Measurements from ENCODE around the gene SPATC1L.
"Not testable (repeated sequence)": the region's sequence is repeated elsewhere in the genome, so short reads cannot be mapped to it uniquely, and the experiment has no call there.

Gene SPATC1L

DNA sequence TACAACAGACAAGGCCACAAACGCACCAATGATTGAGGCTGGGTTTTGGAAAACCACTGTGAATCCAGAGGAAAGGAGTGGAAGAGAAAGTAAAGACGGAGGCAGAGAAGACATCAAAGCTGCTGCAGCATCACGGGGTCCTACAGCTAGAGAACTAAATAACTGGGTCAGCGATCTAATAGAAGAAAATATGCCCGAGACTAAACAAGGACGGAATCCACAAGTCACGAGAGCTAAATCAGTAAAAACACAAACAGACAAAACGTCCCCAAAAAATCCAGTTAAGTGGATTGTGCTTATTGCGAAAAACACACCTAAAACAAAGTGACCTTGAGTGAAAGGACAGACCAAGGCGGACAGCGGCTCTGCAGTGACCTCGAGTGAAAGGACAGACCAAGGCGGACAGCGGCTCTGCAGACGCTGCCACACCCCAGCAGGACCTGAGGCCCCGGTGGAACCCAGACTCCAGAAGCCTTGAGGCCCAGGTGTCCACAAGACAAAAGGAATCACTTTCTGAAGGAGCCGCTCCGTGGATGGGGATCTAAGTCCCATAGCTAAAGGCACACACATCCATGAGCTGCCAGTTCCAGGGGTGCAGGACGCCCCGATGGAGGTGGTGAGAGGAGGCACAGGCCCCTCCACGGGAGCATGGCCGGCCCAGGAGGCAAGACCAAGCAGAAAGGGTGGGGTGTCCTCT is 34.9 kb downstream of the SPATC1L start:
- DNase-seq: no peak

DNA sequence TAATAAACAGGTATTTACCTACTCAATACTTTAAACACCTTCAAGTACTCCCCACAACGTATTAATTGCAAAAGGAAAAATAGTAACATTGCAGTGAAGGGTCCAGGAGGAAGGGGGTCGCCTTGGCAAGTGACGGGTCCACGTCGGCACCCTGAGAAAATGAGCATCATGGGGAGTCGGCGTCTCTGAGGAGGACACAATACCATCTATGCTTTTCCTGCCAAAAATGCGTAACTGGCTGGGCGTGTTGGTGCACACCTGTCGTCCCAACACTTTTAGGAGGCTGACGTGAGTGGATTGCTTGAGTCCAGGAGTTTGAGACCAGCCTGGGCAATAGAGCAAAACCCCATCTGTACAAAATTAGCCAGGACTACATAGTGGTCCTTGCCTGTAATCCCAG is 36.2 kb downstream of the SPATC1L start:
- DNase-seq: no peak

DNA sequence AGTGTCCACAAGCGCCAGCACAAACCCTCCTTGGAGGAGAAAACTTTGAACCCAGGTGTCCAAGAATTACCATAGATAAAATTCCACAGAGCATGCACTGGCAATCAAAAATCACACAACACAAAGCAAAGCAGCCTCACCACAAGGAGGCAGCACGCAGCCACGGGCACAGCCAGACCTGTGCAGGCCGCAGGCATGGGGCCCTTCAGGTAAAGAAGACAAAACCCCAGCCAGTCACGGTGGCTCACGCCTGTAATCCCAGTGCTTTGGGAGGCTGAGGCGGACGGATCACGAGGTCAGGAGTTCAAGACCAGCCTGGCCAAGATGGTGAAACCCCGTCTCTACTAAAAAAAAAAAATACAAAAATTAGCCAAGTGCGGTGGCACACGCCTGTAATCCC is 36.8 kb downstream of the SPATC1L start:
- DNase-seq: peak; percentile 5

DNA sequence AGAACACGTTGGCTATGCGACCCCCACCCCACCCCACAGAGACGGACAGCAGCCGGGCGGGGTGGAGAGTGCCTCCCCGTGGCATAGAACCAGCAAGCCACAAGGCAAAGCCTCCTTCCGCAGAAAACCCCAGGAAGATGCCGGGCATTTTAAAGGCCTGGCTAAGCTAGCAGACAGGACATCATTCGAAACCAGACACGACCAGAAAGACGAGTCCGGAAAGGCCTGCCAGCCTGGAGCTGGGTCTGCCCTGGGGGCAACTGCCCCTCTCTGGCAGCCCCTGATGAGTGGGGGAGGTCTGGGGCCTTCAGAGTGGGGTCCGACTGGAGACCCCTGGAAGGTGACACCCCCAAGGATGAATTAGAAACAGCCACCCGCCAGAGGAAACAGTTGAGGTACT is 37.4 kb downstream of the SPATC1L start:
- DNase-seq: no peak

DNA sequence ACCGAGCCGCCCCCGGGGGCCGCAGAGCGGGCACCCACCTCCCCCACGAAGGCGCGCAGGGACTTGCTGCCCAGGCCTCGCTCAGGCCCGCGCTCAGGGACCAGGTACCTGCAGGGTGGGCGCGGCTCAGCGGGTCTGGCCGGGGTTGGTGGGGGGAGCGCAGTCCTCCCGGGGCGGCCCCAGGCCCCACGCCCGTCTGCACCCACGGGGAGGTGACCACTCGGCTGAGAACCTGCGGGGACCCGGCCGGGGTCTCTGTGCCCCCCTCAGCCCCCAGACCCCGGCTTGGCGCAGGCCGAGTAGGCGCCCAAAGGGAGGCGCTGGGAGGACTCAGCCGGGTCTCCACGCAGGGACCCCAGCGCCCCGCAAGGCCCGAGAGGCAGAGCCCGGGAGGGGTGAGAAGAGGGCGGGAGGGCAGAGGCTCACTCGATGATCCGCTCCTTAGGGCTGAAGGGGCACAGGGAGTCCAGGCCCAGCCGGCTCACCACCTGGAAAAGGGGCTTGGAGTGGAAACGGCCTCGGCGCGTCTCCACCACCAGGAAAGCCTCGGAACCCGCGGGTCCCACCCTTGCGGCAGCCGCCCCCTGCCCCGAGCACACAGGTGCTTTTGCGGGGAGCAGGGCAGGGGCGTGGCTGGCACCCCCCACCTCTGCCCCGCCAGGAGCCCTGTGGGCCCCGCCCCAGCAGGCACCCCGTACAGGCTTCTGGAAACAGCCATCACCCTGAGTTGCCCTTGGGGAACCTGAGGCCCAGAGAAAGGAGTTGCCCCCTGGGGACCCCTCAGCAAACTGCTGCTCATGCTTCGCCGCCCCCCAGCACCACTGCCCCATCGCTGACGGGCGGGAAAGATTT is 38.2 kb downstream of the SPATC1L start:
- DNase-seq: no peak

DNA sequence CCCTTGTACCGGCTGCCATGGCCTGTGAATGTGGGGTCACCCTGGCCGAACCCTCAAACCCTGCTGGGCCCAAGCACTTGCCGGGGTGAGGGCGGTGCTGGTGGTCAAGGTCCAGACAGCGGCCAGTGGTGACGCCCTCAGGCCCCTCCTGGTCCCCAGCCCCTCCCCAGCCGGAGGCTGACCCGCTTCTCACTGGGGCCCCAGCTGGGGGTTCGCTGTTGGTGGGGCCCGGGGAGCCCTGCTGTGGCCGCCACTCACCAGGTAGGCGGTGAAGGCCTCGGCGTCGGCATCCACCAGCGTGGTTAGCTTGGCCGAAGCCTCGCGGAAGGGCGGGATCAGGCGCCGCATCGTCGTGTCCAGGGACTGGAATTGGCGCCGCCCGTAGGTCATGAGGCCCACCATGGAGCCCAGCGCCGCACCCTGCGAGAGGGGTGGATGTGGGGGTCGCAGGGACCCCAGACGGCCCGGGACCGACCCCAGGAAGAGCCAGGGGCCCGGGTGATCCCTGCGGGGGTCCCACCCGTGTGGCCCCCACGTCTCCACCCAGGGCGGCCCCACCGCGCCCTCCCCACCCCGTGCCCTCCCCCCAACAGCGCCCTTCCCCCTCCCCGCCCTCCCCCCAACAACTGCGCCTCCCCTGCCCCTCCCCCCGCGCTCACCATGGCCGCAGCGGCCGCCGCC is 39.0 kb downstream of the SPATC1L start:
- DNase-seq: no peak

DNA sequence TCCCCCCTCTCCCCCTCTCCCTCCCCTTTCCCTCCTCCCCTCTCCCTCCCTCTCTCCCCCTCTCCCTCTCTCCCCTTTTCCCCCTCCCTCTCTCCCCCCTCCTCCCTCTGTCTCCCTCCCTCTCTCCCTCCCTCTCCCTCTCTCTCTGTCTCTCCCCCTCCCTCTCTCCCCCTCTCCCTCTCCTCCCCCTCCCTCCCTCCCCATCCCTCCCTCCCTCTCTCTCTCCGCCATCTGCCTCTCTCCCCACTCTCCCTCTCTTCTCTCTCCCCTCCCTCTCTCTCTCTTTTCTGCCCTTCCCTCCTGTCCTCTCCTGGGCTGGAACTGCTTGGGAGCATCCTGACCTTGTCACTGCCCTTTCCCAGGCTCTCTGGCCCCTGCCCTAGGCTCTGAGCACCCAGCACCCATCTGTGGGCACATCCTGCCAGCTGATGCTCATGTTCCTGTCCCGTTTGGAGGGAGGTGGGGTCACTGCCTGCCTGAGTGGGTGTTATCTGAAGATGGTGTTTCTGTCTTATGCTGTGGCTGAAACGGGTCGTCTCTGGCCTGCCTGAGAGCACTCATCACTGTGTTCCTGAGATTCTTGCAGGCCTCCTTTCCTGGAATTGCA is 39.7 kb downstream of the SPATC1L start:
- DNase-seq: no peak

DNA sequence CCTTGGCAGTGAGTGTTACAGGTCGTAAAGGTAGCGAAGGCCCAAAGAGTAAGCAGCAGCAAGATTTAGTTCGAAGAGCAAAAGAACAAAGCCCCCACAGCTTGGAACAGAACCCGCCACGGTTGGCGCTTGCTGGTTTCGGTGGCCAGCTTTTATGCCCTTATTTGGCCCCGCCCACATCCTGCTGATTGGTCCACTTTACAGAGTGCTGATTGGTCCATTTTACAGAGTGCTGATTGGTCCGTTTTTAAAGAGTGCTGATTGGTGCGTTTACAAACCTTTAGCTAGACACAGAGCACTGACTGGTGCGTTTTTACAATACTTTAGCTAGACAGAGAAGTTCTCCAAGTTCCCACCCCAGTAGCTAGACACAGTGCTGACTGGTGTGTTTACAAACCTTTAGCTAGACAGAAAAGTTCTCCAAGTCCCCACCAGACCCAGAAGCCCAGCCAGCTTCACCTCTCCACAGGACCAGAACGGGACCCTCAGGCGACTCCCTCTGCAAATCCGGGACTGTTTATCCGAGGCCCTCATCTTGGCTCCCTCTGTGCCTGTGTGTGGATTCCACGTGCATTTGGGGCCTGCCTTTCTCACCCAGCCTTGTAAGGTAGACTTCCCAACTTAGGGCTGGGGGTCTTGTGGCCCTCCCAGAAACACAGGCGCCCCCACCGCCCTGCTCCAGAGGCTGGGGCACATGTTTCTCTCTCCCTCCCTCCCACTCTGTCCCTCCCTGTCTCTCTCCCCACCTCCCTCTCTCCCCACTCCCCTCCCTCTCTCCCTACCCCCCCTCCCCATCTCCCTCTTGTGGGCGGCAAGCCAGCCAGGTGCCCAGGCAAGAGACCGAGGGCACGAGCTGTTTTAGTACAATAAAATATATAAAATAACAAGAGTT is 41.4 kb downstream of the SPATC1L start:
- no peak for DNase-seq

DNA sequence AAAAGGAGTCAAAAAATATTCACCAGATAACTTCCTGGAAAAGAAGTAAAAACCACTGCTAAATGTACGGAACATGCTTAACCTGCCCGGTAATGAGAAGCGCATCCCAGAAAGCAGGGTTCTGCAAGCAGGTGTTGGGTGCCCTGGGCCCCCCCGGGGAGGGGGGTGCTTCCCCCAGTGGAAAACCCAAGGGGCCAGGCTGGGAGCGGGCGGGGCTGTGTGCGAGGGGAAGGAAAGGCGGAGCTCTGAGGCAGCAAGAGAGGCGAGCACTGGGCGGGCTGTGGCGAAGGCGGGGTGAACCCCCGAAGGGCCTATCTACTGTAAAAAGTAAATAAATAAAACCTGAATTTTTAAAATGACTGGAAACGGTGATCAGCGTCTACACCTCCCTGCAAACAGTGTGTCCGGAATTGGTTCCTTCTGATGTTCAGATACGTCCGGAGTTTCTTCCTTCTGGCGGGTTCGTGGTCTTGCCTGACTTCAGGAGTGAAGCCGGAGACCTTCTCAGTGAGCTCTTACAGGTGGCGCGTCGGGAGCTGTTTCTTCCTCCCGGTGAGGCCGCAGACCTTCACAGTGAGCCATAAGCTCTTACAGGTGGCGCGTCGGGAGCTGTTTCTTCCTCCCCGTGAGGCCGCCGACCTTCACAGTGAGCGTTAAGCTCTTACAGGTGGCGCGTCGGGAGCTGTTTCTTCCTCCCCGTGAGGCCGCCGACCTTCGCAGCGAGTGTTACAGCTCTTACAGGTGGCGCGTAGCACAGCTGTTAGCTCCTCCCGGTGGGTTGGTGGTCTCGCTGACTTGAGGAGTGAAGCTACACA is 42.3 kb downstream of the SPATC1L start:
- no peak for DNase-seq

DNA sequence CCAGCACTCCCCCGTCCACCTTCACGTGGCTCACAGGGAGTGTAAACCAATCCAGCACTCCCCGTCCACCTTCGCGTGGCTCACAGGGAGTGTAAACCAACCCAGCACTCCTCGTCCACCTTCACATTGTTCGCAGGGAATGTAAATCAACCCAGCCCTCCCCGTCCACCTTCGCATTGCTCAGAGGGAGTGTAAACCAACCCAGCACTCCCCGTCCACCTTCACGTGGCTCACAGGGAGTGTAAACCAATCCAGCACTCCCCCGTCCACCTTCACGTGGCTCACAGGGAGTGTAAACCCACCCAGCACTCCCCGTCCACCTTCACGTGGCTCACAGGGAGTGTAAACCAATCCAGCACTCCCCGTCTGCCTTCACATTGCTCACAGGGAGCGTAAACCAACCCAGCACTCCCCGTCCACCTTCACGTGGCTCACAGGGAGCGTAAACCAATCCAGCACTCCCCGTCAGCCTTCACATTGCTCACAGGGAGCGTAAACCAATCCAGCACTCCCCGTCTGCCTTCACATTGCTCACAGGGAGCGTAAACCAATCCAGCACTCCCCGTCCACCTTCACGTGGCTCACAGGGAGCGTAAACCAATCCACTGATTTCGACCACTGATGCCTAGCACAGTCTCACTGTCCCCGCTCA is 43.8 kb downstream of the SPATC1L start:
- not testable (repeated sequence) for DNase-seq

DNA sequence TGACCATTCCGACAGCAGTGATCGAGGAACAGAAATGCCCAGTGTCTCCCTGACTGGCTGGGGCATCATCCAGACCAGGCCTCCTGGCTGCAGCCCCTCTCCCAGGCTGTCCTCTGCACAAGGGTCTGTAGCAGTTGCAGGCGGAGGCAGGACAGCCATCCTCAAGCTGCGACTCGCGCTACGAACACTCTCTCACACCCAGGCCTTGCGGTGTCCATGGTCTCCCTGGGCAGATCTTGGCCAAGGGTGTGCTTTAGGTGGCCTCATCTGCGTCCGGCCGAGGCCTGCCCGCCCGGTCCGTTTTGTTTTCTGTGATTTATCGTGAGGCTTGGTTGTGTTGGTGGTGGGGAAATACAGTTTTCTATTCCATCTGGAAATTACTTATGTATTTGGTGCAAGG is 44.6 kb downstream of the SPATC1L start:
- DNase-seq: no peak

DNA sequence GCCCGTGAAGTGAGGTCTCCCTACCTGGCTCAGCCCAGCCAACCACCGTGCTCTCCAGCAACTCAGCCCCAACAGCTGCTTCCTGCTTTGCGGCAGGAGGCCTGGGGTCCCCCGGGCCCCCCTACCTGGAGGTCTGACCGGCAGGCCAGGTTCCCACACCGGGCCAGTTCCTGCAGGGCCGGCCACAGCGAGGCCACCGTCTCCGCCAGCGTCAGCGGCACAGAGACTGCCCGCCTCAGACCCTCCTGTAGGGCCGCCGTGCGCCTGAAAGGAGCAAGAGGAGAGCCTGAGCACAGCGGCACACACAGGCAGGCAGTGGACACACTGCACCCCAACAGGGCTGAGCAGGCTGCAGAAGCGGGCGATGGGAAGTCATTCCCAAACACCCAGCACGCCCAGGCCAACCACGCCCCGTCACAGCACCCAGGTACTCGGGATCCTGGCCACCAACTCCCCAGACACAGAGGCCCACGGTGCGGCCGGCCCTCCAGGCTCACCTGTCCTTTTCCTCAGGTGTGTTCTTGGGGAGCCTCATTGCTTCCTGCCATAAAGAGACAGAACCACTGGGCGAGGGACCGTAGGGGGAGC is 45.8 kb downstream of the SPATC1L start:
- DNase-seq: no peak

DNA sequence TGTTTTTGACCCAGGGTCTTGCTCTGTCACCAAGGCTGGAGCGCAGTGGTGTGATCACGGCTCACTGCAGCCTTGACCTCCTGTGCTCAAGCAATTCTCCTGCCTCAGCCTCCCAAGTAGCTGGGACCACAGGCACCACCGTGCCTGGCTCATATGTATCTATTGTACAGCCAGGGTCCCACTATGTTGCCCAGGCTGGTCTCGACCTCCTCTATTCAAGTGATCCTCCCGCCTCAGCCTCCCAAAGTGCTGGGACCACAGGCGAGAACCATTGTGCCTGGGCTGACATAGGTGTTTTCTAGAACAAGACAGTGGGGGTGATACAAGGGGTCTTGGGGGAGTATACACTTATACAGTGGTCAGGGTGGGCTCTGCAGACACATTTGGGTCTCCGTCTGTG is 46.4 kb downstream of the SPATC1L start:
- no peak for DNase-seq

DNA sequence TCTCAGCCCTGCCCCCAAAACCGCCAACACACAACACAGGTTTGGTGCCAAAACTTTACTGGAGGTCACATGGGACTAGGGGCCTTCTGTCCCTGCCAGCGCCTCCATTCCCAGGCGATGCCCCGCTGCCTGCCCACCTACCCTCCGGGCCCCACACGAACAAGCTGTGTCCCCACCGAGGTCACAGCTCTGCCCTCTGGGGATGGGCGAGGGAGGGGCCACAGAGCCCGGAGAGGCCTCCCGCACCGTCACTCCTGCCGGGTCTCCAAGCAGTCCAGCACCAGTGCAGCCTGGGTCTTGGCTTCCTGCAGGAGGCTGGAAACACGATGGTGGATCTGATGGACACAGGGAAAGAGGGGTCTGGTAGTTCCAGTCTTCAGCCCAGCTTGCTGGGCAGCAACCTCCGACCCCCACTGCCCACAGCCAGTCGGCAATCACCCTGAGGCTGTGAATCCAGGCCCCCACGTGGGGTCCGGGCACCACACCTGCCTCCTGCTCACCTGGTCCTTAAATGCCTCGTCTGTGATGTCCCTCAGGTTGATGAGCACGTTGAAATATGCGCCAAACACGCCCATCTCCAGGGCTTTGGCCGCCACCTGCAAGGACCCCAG is 47.4 kb downstream of the SPATC1L start:
- no peak for DNase-seq

DNA sequence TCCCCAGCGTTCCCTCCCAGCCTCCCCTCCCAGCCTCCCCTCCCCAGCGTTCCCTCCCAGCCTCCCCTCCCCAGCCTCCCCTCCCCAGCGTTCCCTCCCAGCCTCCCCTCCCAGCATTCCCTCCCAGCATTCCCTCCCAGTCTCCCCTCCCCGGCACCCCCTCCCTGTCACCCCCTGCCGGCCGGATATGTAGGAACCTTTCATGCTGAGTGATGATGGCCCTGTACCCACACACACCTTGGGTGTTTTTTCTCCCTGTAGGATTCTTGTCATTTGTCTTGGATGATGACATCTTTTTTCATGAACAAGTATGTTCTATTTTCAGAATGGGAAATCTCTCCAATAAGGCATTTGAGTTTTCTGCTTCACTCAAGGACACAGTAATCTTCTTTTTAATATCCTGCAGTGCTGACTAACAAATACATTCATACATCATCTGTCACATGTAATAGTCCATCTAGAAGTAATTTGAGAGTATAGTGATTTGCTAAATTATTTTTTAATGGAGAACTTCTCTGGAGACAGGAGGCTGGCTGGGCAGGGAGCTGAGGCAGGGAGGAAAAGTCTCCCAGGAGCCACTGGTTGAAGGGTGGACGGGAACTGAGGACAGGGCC is 48.4 kb downstream of the SPATC1L start:
- DNase-seq: no peak

DNA sequence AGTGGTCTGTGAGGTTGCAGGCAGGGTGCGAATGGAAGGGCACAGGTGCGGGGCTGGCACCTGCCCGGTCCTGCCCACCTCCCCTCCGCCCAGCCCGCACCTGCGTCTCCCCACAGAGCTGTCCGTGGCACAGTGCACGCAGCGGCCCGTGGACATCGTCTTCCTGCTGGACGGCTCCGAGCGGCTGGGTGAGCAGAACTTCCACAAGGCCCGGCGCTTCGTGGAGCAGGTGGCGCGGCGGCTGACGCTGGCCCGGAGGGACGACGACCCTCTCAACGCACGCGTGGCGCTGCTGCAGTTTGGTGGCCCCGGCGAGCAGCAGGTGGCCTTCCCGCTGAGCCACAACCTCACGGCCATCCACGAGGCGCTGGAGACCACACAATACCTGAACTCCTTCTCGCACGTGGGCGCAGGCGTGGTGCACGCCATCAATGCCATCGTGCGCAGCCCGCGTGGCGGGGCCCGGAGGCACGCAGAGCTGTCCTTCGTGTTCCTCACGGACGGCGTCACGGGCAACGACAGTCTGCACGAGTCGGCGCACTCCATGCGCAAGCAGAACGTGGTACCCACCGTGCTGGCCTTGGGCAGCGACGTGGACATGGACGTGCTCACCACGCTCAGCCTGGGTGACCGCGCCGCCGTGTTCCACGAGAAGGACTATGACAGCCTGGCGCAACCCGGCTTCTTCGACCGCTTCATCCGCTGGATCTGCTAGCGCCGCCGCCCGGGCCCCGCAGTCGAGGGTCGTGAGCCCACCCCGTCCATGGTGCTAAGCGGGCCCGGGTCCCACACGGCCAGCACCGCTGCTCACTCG is 52.2 kb downstream of the SPATC1L start:
- DNase-seq: no peak

DNA sequence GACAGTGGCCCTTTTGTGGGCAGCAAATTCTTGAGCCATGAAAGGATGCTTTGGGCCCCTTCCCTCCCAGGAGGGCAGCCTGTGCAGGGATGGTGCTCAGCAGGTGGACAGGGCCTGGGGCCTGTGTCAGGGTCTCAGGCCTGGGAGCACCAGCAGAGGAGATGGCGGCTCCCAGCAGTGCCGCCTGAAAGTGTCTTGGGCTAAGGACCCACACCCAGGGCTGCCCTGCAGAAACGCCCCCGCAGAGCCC is 52.7 kb downstream of the SPATC1L start:
- DNase-seq: no peak

DNA sequence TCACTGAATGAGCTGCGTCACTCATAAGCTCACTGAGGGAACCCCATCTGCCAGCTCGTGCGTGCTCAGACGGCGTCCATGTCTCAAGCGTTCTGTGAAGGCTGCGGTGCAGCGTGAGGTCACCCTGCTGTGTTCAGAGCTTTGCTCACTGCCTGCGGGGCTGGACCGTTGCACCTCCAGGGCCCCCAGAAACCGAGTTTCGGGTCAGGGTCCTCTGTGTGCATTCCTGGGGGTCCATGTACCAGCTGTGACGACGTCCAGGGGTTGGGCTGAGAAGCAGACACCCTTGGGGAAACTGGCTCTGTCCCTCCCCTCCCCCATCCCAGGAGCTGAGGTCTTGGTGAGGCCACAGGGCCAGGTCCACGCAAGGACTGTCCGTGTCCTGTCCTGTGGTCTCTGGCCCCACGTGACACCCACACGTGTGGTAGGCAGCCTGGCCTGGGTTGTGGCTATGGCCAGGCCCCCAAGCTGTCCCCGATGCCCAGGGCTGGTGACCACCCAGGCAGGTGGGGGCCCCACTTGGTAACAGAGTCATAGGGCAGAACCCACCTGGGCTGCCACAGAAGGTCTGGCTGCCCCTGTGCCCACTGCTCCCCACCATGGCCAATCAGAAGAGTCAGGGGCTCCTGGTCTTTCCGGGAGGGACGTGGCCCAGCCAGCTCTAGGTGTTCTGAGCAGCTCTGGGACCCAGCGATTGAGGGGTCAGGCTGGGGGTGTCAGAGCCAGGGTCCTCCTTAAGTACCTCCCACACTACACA is 53.2 kb downstream of the SPATC1L start:
- DNase-seq: no peak

Data from NCI-H1105 (cell line).